Measurements from ENCODE around the gene RBMS3. TPM values are rescaled to one million over a fixed set of nuclear protein-coding genes. Genes with fewer than 3 reads are reported as not detected.
"Not testable (repeated sequence)": the region's sequence is repeated elsewhere in the genome, so short reads cannot be mapped to it uniquely, and the experiment has no call there.

RBMS3 gene
- total RNA-seq, 1 donor: 2.1 TPM

DNA sequence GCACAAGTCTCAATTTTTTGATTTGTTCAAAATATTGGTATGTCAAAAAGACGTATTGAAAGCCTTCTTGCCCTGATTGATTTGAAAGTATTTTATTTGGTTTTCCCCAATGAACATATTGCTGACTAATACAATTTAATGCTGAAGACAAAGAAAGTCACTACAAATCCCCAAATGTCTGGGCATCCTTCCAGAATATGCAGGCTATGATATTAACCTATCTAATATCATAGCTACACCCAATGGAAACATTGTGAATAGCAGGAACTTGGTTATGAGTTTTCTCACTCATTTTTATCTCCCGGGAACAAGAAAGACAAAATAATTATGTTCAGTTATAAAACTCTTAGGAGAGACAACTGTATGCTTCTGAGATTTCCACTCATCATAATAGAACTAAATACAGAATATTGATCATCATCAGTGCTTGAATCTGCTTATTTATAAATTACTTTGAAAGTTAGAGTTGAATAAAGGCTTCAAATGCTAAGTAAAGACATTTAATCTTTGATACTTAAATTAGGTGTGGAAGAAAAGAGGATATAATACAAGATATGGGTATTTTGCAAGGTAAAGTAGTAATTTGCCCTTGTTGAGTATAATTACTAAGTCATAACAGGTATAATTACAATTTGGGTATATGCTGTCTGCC lies 483.9 kb downstream of the RBMS3 start:
- Histone ChIP-seq H3K9me3 (ENCODE audit: low read depth, low read length) (no peaks in the 10 kb centered on the region), H3K4me3 (ENCODE audit: low read length) (no peak overlapping the region), H3K27me3 (ENCODE audit: insufficient read depth, low read length) (no peaks in the 10 kb centered on the region), H3K4me1 (ENCODE audit: insufficient read depth, low read length) (peaks cover 2% of the 10 kb centered on the region)

GRCh38 chr3:29771602-29772001 lies 490.7 kb downstream of the RBMS3 start:
- no peaks in the 10 kb centered on the region for H3K9me3 ChIP-seq (ENCODE audit: low read depth, low read length)
- no peak overlapping the region for H3K4me3 ChIP-seq (ENCODE audit: low read length)
- no peaks in the 10 kb centered on the region for H3K4me1 ChIP-seq (ENCODE audit: insufficient read depth, low read length)
- no peaks in the 10 kb centered on the region for H3K27me3 ChIP-seq (ENCODE audit: insufficient read depth, low read length)

DNA sequence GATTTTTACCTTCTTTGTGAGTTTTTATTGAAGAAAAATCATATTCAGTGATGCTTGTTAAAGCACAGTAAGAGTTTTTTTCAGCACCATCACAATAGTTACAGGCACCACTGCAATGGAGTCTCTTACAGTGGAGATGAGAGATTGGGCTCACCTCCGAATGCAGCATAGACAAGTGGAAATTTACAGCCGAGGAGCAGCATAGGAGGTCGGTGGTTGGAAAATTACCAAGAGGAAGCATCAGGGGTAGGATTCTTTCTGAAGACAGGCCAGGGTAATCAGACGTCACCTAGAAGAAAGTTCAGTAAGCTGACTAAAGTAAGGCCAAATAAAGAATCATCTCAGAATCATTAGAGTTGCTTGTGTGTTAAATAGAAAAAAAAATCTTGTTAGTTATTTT lies 491.6 kb downstream of the RBMS3 start:
- no peak overlapping the region for H3K4me3 ChIP-seq (ENCODE audit: low read length)
- no peaks in the 10 kb centered on the region for H3K27me3 ChIP-seq (ENCODE audit: insufficient read depth, low read length)
- H3K9me3 ChIP-seq (ENCODE audit: low read depth, low read length): no peaks in the 10 kb centered on the region
- H3K4me1 ChIP-seq (ENCODE audit: insufficient read depth, low read length): no peaks in the 10 kb centered on the region

- no peaks in the 10 kb centered on the region for H3K4me1 ChIP-seq (ENCODE audit: insufficient read depth, low read length)
- no peaks in the 10 kb centered on the region for H3K9me3 ChIP-seq (ENCODE audit: low read depth, low read length)
- no peaks in the 10 kb centered on the region for H3K27me3 ChIP-seq (ENCODE audit: insufficient read depth, low read length)
- no peak overlapping the region for H3K4me3 ChIP-seq (ENCODE audit: low read length)
These were observed 492.6 kb downstream of the RBMS3 start for GRCh38 chr3:29773481-29773880.

GRCh38 chr3:29775340-29775739 lies 494.5 kb downstream of the RBMS3 start:
- no peaks in the 10 kb centered on the region for H3K9me3 ChIP-seq (ENCODE audit: low read depth, low read length)
- no peaks in the 10 kb centered on the region for H3K4me1 ChIP-seq (ENCODE audit: insufficient read depth, low read length)
- H3K27me3 ChIP-seq (ENCODE audit: insufficient read depth, low read length): peaks cover 3% of the 10 kb centered on the region
- no peak overlapping the region for H3K4me3 ChIP-seq (ENCODE audit: low read length)

- Histone ChIP-seq H3K4me3 (ENCODE audit: low read length) (no peak overlapping the region), H3K27me3 (ENCODE audit: insufficient read depth, low read length) (peaks cover 3% of the 10 kb centered on the region), H3K4me1 (ENCODE audit: insufficient read depth, low read length) (no peaks in the 10 kb centered on the region), H3K9me3 (ENCODE audit: low read depth, low read length) (no peaks in the 10 kb centered on the region)
These were observed 497.0 kb downstream of the RBMS3 start for GRCh38 chr3:29777869-29778268.

GRCh38 chr3:29789686-29790085 lies 508.8 kb downstream of the RBMS3 start:
- H3K4me1 ChIP-seq (ENCODE audit: insufficient read depth, low read length): no peaks in the 10 kb centered on the region
- H3K4me3 ChIP-seq (ENCODE audit: low read length): no peak overlapping the region
- no peaks in the 10 kb centered on the region for H3K27me3 ChIP-seq (ENCODE audit: insufficient read depth, low read length)
- H3K9me3 ChIP-seq (ENCODE audit: low read depth, low read length): no peaks in the 10 kb centered on the region

DNA sequence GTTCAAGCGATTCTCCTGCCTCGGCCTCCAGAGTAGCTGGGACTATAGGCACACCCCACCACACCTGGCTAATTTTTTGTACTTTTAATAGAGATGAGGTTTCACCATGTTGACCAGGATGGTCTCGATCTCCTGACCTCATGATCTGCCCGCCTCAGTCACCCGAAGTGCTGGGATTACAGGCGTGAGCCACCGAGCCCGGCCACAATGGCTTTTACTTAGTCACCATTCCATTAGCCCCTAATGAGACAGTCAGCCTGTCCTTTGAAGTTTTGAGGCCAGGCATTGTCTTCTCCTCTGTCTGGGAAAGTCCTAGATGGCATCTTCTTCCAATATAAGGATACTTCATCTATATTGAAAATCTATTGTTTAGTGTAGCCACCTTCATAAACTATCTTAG lies 515.9 kb downstream of the RBMS3 start:
- Histone ChIP-seq H3K9me3 (ENCODE audit: low read depth, low read length) (no peaks in the 10 kb centered on the region), H3K4me3 (ENCODE audit: low read length) (no peak overlapping the region), H3K4me1 (ENCODE audit: insufficient read depth, low read length) (no peaks in the 10 kb centered on the region), H3K27me3 (ENCODE audit: insufficient read depth, low read length) (no peaks in the 10 kb centered on the region)

DNA sequence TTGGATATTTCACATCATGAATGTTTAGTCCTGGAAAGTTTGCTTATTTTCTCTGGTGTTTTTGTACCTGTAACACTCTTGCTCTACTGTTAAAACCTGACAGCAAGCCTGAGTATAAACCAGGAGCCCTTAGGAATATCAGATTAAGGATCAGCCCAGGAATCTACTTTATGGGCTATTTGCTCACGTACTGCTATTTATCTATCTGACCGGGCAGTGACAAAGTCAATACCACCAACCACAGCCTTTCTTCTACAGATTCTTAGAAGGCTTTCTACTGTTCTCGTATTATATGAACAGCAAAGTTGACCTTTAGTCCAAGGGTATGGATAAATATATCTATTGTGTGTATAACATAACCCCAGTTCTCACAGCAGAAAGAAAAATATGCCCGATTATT lies 521.2 kb downstream of the RBMS3 start:
- no peaks in the 10 kb centered on the region for H3K4me1 ChIP-seq (ENCODE audit: insufficient read depth, low read length)
- no peaks in the 10 kb centered on the region for H3K9me3 ChIP-seq (ENCODE audit: low read depth, low read length)
- H3K27me3 ChIP-seq (ENCODE audit: insufficient read depth, low read length): no peaks in the 10 kb centered on the region
- H3K4me3 ChIP-seq (ENCODE audit: low read length): no peak overlapping the region

GRCh38 chr3:29804044-29804443 lies 523.2 kb downstream of the RBMS3 start:
- H3K9me3 ChIP-seq (ENCODE audit: low read depth, low read length): no peaks in the 10 kb centered on the region
- H3K4me1 ChIP-seq (ENCODE audit: insufficient read depth, low read length): no peaks in the 10 kb centered on the region
- no peaks in the 10 kb centered on the region for H3K27me3 ChIP-seq (ENCODE audit: insufficient read depth, low read length)
- H3K4me3 ChIP-seq (ENCODE audit: low read length): no peak overlapping the region

DNA sequence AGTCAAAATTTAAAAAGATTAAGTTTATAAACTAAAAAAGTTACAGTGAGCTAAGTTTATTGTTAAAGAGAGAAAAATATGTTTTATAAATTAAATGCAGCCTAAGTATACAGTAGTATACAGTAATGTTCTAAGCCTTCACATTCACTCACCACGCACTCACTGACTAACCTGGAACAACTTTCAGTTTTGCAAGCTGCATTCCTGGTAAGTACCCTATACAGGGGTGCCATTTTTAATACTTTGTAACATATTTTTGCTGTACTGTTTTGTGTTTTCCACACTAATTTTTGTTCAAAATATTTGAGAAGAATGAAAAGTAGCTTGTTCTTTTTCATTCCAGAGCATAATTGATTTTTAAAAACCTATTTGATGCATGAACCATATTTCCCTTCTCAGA lies 524.9 kb downstream of the RBMS3 start:
- Histone ChIP-seq H3K4me1 (ENCODE audit: insufficient read depth, low read length) (no peaks in the 10 kb centered on the region), H3K9me3 (ENCODE audit: low read depth, low read length) (no peaks in the 10 kb centered on the region), H3K27me3 (ENCODE audit: insufficient read depth, low read length) (no peaks in the 10 kb centered on the region), H3K4me3 (ENCODE audit: low read length) (no peak overlapping the region)

- not testable (repeated sequence) for H3K27me3 ChIP-seq (ENCODE audit: insufficient read depth, low read length); H3K4me1 ChIP-seq (ENCODE audit: insufficient read depth, low read length); H3K4me3 ChIP-seq (ENCODE audit: low read length); H3K9me3 ChIP-seq (ENCODE audit: low read depth, low read length)
These were observed 527.5 kb downstream of the RBMS3 start for GRCh38 chr3:29808324-29808723.

DNA sequence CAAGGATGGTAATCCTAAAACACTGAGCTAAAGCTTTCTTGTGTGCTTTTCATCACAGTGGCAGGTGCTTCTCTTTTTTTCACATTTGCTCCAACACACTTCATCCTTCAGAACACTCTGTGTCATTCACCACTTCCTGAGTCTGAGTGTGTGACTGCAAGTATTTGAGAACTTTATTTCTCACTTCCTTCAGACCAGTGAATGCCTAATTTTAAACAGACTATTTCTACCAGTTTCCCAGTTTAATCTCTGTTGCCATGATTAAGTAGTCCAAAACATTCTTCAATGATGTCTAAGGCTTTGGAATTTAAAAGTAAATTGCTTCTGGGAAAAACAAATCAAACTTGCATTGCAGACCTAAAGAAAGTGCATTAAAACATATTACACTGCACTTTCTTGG lies 541.2 kb downstream of the RBMS3 start:
- no peak overlapping the region for H3K4me3 ChIP-seq (ENCODE audit: low read length)
- no peaks in the 10 kb centered on the region for H3K9me3 ChIP-seq (ENCODE audit: low read depth, low read length)
- H3K4me1 ChIP-seq (ENCODE audit: insufficient read depth, low read length): no peaks in the 10 kb centered on the region
- H3K27me3 ChIP-seq (ENCODE audit: insufficient read depth, low read length): no peaks in the 10 kb centered on the region

DNA sequence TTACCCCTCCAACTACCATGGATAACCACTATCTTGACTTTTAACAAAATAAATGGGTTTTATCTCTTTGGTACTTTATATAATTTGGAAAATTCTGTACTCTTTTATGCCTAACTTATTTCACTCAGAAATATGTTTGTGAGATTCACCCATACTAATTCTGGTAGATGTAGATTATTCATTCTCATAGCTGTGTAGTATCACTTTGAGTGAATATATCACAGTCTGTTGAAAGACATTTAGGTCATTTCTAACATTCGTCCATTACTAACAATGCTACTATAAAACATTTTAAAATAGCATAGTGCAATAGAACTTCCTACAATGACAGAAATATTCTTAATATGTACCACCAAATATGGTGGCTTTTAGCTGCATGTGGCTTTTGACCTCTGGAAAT lies 542.4 kb downstream of the RBMS3 start:
- Histone ChIP-seq H3K4me3 (ENCODE audit: low read length) (no peak overlapping the region), H3K4me1 (ENCODE audit: insufficient read depth, low read length) (no peaks in the 10 kb centered on the region), H3K27me3 (ENCODE audit: insufficient read depth, low read length) (no peaks in the 10 kb centered on the region), H3K9me3 (ENCODE audit: low read depth, low read length) (no peaks in the 10 kb centered on the region)

- no peak overlapping the region for H3K4me3 ChIP-seq (ENCODE audit: low read length)
- no peaks in the 10 kb centered on the region for H3K27me3 ChIP-seq (ENCODE audit: insufficient read depth, low read length)
- no peaks in the 10 kb centered on the region for H3K4me1 ChIP-seq (ENCODE audit: insufficient read depth, low read length)
- no peaks in the 10 kb centered on the region for H3K9me3 ChIP-seq (ENCODE audit: low read depth, low read length)
These were observed 545.8 kb downstream of the RBMS3 start for GRCh38 chr3:29826712-29827111.

GRCh38 chr3:29827756-29828155 lies 546.9 kb downstream of the RBMS3 start:
- H3K4me3 ChIP-seq (ENCODE audit: low read length): no peak overlapping the region
- H3K4me1 ChIP-seq (ENCODE audit: insufficient read depth, low read length): no peaks in the 10 kb centered on the region
- H3K27me3 ChIP-seq (ENCODE audit: insufficient read depth, low read length): no peaks in the 10 kb centered on the region
- no peaks in the 10 kb centered on the region for H3K9me3 ChIP-seq (ENCODE audit: low read depth, low read length)
